ENCODE results near the gene CCDC74B. TPM values are rescaled to one million over a fixed set of nuclear protein-coding genes. Genes with fewer than 3 reads are reported as not detected.
A peak's percentile ranks its signal among the peaks of the same experiment; 100 is the strongest.
"Not testable (repeated sequence)": the region's sequence is repeated elsewhere in the genome, so short reads cannot be mapped to it uniquely, and the experiment has no call there.

The CCDC74B gene
- total RNA-seq, 2 donors from 2014 or later: 0.83 to 1.7 TPM

DNA sequence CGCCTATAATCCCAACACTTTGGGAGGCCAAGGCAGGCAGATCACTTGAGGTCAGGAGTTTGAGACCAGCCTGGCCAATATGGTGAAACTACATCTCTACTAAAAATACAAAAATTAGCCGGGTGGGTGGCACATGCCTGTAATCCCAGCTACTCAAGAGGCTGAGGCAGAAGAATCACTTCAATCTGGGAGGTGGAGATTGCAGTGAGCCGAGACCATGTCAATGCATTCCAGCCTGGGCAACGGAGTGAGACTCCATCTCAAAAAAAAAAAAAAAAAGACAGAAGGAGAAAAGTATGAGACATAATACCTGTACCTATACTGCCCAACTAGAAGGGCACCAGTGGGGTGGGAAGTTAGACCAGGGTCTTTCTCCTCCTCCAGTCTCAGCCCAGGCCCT, 14.5 kb upstream of the CCDC74B start:
- not testable (repeated sequence) for H3K9me3 Mint-ChIP-seq; H3K27me3 Mint-ChIP-seq; H3K36me3 Mint-ChIP-seq; H3K4me3 Mint-ChIP-seq; ATAC-seq; DNase-seq (ENCODE audit: low spot score)
- peak overlapping the region in 1 of 2 donors; percentile 63 for H3K27ac Mint-ChIP-seq
- peaks cover 9 to 14% of the 10 kb centered on the region in 2 donors for H3K4me1 Mint-ChIP-seq (ENCODE audit: low read depth in 2 of 2)

DNA sequence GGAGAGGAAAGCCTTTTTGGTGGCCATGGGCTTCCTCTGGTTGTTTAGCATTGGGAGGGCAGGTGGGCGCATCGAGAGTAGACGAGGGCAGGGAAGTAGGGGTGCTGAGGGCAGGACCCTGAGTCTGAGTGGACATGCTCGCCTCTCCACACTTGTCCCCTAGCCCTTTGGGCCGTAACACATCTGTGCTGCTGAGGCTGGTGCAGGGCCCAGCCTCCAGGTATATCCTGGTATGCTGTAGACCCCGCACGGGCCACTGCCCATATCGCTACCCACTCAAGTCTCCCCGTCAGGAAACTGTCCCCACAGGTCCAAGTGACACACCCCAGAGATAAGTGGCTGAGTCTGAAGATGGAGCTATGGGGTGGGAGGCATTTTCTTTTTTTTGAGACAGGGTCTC, 13.7 kb upstream of the CCDC74B start:
- Mint-ChIP-seq H3K27ac (peak overlapping the region; percentile 54 to 87), H3K4me1 (ENCODE audit: low read depth in 2 of 2) (peaks cover 9 to 14% of the 10 kb centered on the region in 2 donors), H3K9me3 (no peaks in the 10 kb centered on the region), H3K36me3 (no peaks in the 10 kb centered on the region), H3K4me3 (peak overlapping the region; percentile 9), H3K27me3 (no peaks in the 10 kb centered on the region)
- DNase-seq (ENCODE audit: low spot score) (no peak), ATAC-seq (no peak)

- ATAC-seq (peak; percentile 72 to 87), DNase-seq (ENCODE audit: low spot score) (peak; percentile 76)
- Mint-ChIP-seq H3K4me1 (ENCODE audit: low read depth in 2 of 2) (peaks cover 9 to 14% of the 10 kb centered on the region in 2 donors), H3K27ac (peak overlapping the region; percentile 54 to 87), H3K4me3 (peak overlapping the region; percentile 9)
- not testable (repeated sequence) for H3K36me3 Mint-ChIP-seq, H3K9me3 Mint-ChIP-seq, H3K27me3 Mint-ChIP-seq
Observed at GRCh38 chr2:130157825-130158514, 13.1 kb upstream of the CCDC74B start.

DNA sequence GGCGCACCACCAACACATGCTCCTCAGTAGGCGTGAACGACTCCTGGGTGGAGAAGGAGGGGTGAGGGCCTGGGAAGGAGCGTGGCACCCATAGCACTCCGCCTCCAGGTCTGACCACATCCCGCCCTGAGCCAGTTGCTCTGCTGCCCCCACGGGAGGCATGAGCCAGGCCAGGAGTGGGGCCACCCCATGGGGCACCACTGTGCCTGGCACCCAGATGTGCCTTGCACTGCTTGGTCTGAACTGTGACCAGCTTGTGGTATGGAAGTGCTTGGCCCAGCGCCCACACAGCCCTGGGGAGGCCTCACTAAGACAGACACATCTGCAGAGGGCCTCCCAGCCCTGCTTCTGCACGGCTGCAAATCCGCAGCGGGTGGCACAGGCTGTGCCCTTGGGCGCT, 12.4 kb upstream of the CCDC74B start:
- peak overlapping the region; percentile 54 to 87 for H3K27ac Mint-ChIP-seq
- not testable (repeated sequence) for H3K36me3 Mint-ChIP-seq; DNase-seq (ENCODE audit: low spot score); H3K9me3 Mint-ChIP-seq; H3K4me3 Mint-ChIP-seq; H3K27me3 Mint-ChIP-seq
- peaks cover 9 to 14% of the 10 kb centered on the region in 2 donors for H3K4me1 Mint-ChIP-seq (ENCODE audit: low read depth in 2 of 2)
- ATAC-seq: peak; percentile 21 to 45

DNA sequence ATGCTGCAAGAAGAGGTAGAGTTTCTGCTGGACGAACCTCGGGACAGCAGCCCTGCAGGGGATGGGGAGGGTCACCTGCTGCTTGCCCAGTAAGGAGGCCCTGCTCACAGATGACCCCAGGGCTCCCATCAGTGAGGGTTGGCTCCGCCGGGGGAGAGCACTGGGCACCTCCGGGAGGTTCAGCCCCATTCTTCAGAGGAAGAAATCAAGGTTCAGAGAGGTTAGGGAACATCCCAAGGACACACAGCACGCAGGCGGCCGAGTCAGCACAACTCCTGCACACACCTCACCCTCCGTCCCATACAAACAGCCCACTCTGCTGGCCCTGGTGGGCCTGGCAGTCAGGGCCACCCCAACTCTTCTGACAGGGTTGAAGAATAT, 11.7 kb upstream of the CCDC74B start:
- no peak overlapping the region for H3K27ac Mint-ChIP-seq
- H3K4me3 Mint-ChIP-seq: no peak overlapping the region
- ATAC-seq: no peak
- no peak for DNase-seq (ENCODE audit: low spot score)
- no peaks in the 10 kb centered on the region for H3K9me3 Mint-ChIP-seq
- H3K36me3 Mint-ChIP-seq: no peaks in the 10 kb centered on the region
- H3K4me1 Mint-ChIP-seq (ENCODE audit: low read depth in 2 of 2): peaks cover 9 to 14% of the 10 kb centered on the region in 2 donors
- H3K27me3 Mint-ChIP-seq: no peaks in the 10 kb centered on the region

- H3K4me1 Mint-ChIP-seq (ENCODE audit: low read depth in 2 of 2): peaks cover 9 to 14% of the 10 kb centered on the region in 2 donors
- H3K27ac Mint-ChIP-seq; H3K27me3 Mint-ChIP-seq; H3K4me3 Mint-ChIP-seq; ATAC-seq; DNase-seq (ENCODE audit: low spot score); H3K9me3 Mint-ChIP-seq; H3K36me3 Mint-ChIP-seq: not testable (repeated sequence)
Observed at GRCh38 chr2:130155956-130156623, 11.2 kb upstream of the CCDC74B start.

DNA sequence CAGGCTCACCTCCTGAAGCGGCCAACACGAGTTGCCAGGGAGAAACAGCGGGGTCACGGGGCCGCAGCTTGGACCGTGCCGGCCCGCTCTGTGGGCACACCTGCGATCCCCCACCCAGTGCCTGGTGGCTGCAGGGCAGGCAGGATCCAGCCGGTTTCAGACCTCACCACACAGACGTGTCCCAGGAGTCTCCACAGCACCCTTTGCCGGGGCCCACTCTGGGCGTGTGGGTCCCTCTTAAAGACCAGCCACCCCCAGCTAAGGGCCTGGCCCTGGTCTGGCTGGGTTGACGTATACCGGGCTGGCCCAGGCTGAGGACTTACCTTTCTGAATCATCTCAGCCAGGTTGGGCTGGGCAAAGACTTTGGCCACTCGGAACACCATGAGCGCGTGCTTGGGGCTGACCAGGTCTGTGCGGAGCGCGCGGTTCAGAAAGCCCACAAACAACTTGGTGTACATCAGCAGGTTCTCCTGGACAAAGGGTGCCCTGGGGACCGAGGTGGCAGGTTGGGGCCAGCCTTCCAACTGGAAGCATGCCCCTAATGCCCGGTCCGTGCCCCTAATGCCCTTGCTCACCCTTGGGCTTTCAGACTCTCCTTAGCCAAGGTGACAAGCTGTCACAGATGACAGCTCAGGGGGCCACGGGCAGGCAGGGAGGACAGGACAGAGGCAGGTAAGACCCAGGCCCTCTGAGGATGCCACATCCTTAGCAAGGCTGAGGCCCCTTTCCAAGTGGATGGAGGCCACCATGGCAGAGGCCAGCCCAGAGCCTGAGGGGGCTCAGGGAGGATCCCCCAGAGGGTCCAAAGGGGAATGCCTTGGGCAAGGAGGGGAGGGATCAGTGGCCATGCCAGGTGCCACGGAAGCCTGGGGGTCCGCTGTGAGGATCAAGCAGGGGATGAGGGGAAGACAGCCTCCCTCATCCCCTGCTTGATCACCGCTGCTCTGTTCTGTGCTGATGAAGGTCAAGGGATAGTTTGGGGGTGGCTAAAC, 10.2 kb upstream of the CCDC74B start:
- no peaks in the 10 kb centered on the region for H3K36me3 Mint-ChIP-seq
- no peak overlapping the region for H3K4me3 Mint-ChIP-seq
- no peaks in the 10 kb centered on the region for H3K27me3 Mint-ChIP-seq
- DNase-seq (ENCODE audit: low spot score) (no peak), ATAC-seq (no peak)
- H3K9me3 Mint-ChIP-seq: no peaks in the 10 kb centered on the region
- H3K4me1 Mint-ChIP-seq (ENCODE audit: low read depth in 2 of 2): peaks cover 9 to 11% of the 10 kb centered on the region in 2 donors
- peak overlapping the region in 1 of 2 donors; percentile 73 for H3K27ac Mint-ChIP-seq

DNA sequence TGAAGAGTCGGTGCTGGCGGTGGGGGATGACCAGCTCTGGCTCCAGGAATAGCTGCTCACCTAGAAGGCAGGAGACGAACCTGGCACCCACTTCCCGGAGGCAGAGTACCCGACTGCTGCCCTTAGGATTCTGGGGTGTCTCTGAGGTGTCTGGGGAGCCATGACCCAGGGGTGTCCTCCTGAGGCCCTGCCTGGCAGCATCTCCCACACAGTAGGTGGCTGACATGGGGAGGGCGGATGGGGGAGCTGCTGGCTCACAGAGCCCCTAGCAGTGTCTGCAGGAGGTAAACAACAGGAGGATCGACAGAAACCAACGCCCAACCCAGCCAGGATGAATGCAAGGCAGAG, 9.5 kb upstream of the CCDC74B start:
- H3K27ac Mint-ChIP-seq, H3K36me3 Mint-ChIP-seq: not testable (repeated sequence)

DNA sequence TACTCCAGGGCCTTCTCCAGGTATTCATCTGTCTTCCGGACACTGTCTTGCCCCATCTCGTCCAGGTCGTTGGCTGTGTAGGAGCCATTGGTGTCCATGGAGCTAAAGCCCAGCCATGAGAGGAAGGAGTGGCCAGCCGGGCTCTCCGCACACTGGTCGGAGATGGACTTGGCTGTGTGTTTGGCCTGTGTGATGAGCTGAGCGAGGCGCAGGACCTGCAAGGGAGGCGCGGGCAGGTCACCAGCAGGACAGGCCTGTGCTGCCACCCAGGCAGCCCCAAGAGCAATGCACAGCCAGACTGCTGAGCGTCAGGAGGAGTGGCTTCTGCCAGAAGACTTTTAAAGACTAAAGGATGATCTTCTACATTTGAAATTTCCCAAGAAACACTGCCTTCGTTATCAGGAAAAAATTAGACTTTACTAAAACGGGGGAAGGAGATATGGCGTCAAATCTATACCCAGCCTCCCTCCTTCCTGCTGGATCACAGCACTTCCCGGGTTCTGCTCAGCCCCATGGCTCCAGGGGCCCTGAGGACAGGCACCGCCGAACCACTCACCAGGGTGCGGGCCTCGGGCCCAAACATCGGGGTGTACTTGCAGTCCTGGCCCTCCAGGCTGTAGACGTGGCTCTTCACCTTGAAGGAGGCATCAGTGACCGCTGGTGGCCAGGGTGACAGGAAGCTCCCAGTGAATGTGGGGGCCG, 9.0 kb upstream of the CCDC74B start:
- not testable (repeated sequence) for H3K4me1 Mint-ChIP-seq (ENCODE audit: low read depth in 2 of 2); DNase-seq (ENCODE audit: low spot score); H3K4me3 Mint-ChIP-seq; ATAC-seq; H3K27me3 Mint-ChIP-seq; H3K27ac Mint-ChIP-seq; H3K36me3 Mint-ChIP-seq; H3K9me3 Mint-ChIP-seq

More for the DNA sequence above, 9.5 kb upstream of the CCDC74B start:
- not testable (repeated sequence) for H3K27me3 Mint-ChIP-seq; H3K4me3 Mint-ChIP-seq; ATAC-seq; H3K9me3 Mint-ChIP-seq; DNase-seq (ENCODE audit: low spot score); H3K4me1 Mint-ChIP-seq (ENCODE audit: low read depth in 2 of 2)

- Mint-ChIP-seq H3K27ac (no peak overlapping the region), H3K9me3 (no peaks in the 10 kb centered on the region), H3K4me1 (ENCODE audit: low read depth in 2 of 2) (peaks cover 4 to 8% of the 10 kb centered on the region in 2 donors), H3K36me3 (no peaks in the 10 kb centered on the region), H3K27me3 (peaks cover 0 to 2% of the 10 kb centered on the region in 2 donors), H3K4me3 (no peak overlapping the region)
- ATAC-seq: no peak
- no peak for DNase-seq (ENCODE audit: low spot score)
Observed at GRCh38 chr2:130152816-130153595, 8.1 kb upstream of the CCDC74B start.

- not testable (repeated sequence) for H3K27ac Mint-ChIP-seq; H3K4me3 Mint-ChIP-seq; H3K36me3 Mint-ChIP-seq; H3K27me3 Mint-ChIP-seq; DNase-seq (ENCODE audit: low spot score); H3K9me3 Mint-ChIP-seq; ATAC-seq; H3K4me1 Mint-ChIP-seq (ENCODE audit: low read depth in 2 of 2)
Observed at GRCh38 chr2:130152136-130152815, 7.4 kb upstream of the CCDC74B start.

- DNase-seq (ENCODE audit: low spot score); H3K4me3 Mint-ChIP-seq; ATAC-seq; H3K9me3 Mint-ChIP-seq; H3K4me1 Mint-ChIP-seq (ENCODE audit: low read depth in 2 of 2); H3K27me3 Mint-ChIP-seq; H3K36me3 Mint-ChIP-seq; H3K27ac Mint-ChIP-seq: not testable (repeated sequence)
Observed at GRCh38 chr2:130151145-130151512, 6.2 kb upstream of the CCDC74B start.

Data from natural killer cell treated with Interleukin-12 subunit alpha and Interleukin-12 subunit beta and Interleukin-15 and Interleukin-18, amount 100 ng/mL, for 72 hours (primary cell).